Activated naive CD4-positive, alpha-beta T cell treated with anti-CD3 and anti-CD28 coated beads, Interleukin-2, amount 50 U/mL, for 16 hours (primary cell): ENCODE measurements around the gene WDR75.
"Not testable (repeated sequence)": the region's sequence is repeated elsewhere in the genome, so short reads cannot be mapped to it uniquely, and the experiment has no call there.

Experiments
- DNase-seq: peaks from one replicate; pipeline ENCODE4 v3.0.0-alpha.2; 2020

The WDR75 gene

GRCh38 chr2:189442468-189442867 is 1.2 kb downstream of the WDR75 start:
- peak; percentile 14 for DNase-seq

GRCh38 chr2:189444322-189444721 is 3.0 kb downstream of the WDR75 start:
- DNase-seq: no peak

- no peak for DNase-seq
Observed at GRCh38 chr2:189446780-189447179, 5.5 kb downstream of the WDR75 start.

- DNase-seq: no peak
Observed at GRCh38 chr2:189454009-189454408, 12.7 kb downstream of the WDR75 start.

GRCh38 chr2:189465076-189465475 is 23.8 kb downstream of the WDR75 start:
- DNase-seq: no peak

GRCh38 chr2:189465478-189465877 is 24.2 kb downstream of the WDR75 start:
- DNase-seq: no peak

- no peak for DNase-seq
Observed at GRCh38 chr2:189466046-189466445, 24.8 kb downstream of the WDR75 start.

GRCh38 chr2:189466656-189467055 is 25.4 kb downstream of the WDR75 start:
- DNase-seq: no peak

- no peak for DNase-seq
Observed at GRCh38 chr2:189467160-189467559, 25.9 kb downstream of the WDR75 start.

- no peak for DNase-seq
Observed at GRCh38 chr2:189467593-189467992, 26.3 kb downstream of the WDR75 start.

- no peak for DNase-seq
Observed at GRCh38 chr2:189474526-189474925, 33.3 kb downstream of the WDR75 start.

- no peak for DNase-seq
Observed at GRCh38 chr2:189477756-189478155, 36.5 kb downstream of the WDR75 start.

GRCh38 chr2:189478289-189478688 is 37.0 kb downstream of the WDR75 start:
- DNase-seq: not testable (repeated sequence)

- DNase-seq: no peak
Observed at GRCh38 chr2:189481071-189481470, 39.8 kb downstream of the WDR75 start.

- DNase-seq: no peak
Observed at GRCh38 chr2:189483571-189483970, 42.3 kb downstream of the WDR75 start.

- no peak for DNase-seq
Observed at GRCh38 chr2:189483980-189484740, 42.9 kb downstream of the WDR75 start.

GRCh38 chr2:189485146-189485545 is 43.9 kb downstream of the WDR75 start:
- DNase-seq: no peak

- DNase-seq: no peak
Observed at GRCh38 chr2:189486237-189486770, 45.0 kb downstream of the WDR75 start.

- no peak for DNase-seq
Observed at GRCh38 chr2:189487283-189488007, 46.2 kb downstream of the WDR75 start.

GRCh38 chr2:189488008-189488310 is 46.7 kb downstream of the WDR75 start:
- DNase-seq: no peak

- no peak for DNase-seq
Observed at GRCh38 chr2:189492451-189492850, 51.2 kb downstream of the WDR75 start.

GRCh38 chr2:189498205-189498604 is 56.9 kb downstream of the WDR75 start:
- DNase-seq: no peak

GRCh38 chr2:189499137-189499536 is 57.9 kb downstream of the WDR75 start:
- DNase-seq: no peak

- no peak for DNase-seq
Observed at GRCh38 chr2:189500456-189501160, 59.3 kb downstream of the WDR75 start.
